IMR-90 (cell line): ENCODE measurements around the gene PDS5A. TPM values are rescaled to one million over a fixed set of nuclear protein-coding genes. Genes with fewer than 3 reads are reported as not detected.
A peak's percentile ranks its signal among the peaks of the same experiment; 100 is the strongest.

ENCODE experiments used
- ATAC-seq: fragments of 200-7000 bp; cut with Tn5 transposase; 2 replicates; pipeline ENCODE4 v1.9.1; 2020; ENCODE audit warnings: low read depth, mild to moderate bottlenecking, moderate library complexity
- BruUV-seq: library from RNA; stranded (reverse); fragments of 400-500 nt; replicated peaks from 2 replicates; lab custom pipeline; 2021; lab: Mats Ljungman, UMichigan
- CTCF ChIA-PET: fragments of 300-600 bp; formaldehyde crosslinking; extraction: SDS; loops from one replicate; lab custom pipeline; 2021; ENCODE audit warnings: antibody characterized with exemption; lab: Yijun Ruan, JAX
- POLR2A ChIA-PET: fragments of 300-600 bp; sonication (Branson Sonifier 250); formaldehyde crosslinking; loops from one replicate; lab custom pipeline; 2022; ENCODE audit warnings: antibody characterized with exemption; ENCODE audit not compliant: unreplicated experiment; lab: Charles Lee
- DNase-seq: peaks from one replicate; pipeline ENCODE4 v3.0.0; 2013
- H2AFZ ChIP-seq: replicated peaks from 2 replicates; pipeline ENCODE3; 2013; ENCODE audit warnings: low read length, mild to moderate bottlenecking; ENCODE audit not compliant: poor library complexity
- H2AK5ac ChIP-seq: 2 replicates; pipeline ENCODE4 v1.6.1; 2013; ENCODE audit warnings: low read depth, low read length, inconsistent platforms
- H2AK9ac ChIP-seq: replicated peaks from 2 replicates; pipeline ENCODE3; 2013; ENCODE audit warnings: mild to moderate bottlenecking, low read depth, low read length, moderate library complexity; ENCODE audit not compliant: poor library complexity
- H2BK120ac ChIP-seq: 2 replicates; pipeline ENCODE4 v1.6.1; 2013; ENCODE audit warnings: low read depth, low read length, inconsistent platforms
- H2BK15ac ChIP-seq: 3 replicates; pipeline ENCODE4 v1.6.1; 2013; ENCODE audit warnings: low read depth, low read length, inconsistent platforms
- H2BK20ac ChIP-seq: 2 replicates; pipeline ENCODE4 v1.6.1; 2013; ENCODE audit warnings: low read depth, mild to moderate bottlenecking, inconsistent platforms, low read length, moderate library complexity
- H2BK5ac ChIP-seq: 2 replicates; pipeline ENCODE4 v1.6.1; 2013; ENCODE audit warnings: mild to moderate bottlenecking, low read depth, low read length, inconsistent platforms; ENCODE audit not compliant: poor library complexity, severe bottlenecking
- H3K14ac ChIP-seq: replicated peaks from 2 replicates; pipeline ENCODE4 v1.6.1; 2013; ENCODE audit warnings: low read depth, low read length, inconsistent platforms
- H3K18ac ChIP-seq: 2 replicates; pipeline ENCODE4 v1.6.1; 2013; ENCODE audit warnings: low read depth, low read length, control low read depth
- H3K23ac ChIP-seq: 2 replicates; pipeline ENCODE4 v1.6.1; 2013; ENCODE audit warnings: low read depth, low read length, inconsistent platforms
- H3K27ac ChIP-seq: 2 replicates; pipeline ENCODE4 v1.5.1; 2013; ENCODE audit warnings: mild to moderate bottlenecking, control low read depth, low read length; ENCODE audit not compliant: insufficient read depth
- H3K27me3 ChIP-seq: 2 replicates; pipeline ENCODE4 v1.6.1; 2013; ENCODE audit warnings: low read length; ENCODE audit not compliant: control insufficient read depth, insufficient read depth
- H3K36me3 ChIP-seq: 2 replicates; pipeline ENCODE4 v1.6.1; 2013; ENCODE audit warnings: low read length, mixed read lengths; ENCODE audit not compliant: control insufficient read depth, insufficient read depth
- H3K4ac ChIP-seq: 2 replicates; pipeline ENCODE4 v1.6.1; 2013; ENCODE audit warnings: low read depth, low read length, inconsistent platforms
- H3K4me1 ChIP-seq: 2 replicates; pipeline ENCODE4 v1.6.1; 2013; ENCODE audit warnings: low read length, mixed read lengths; ENCODE audit not compliant: control insufficient read depth, insufficient read depth
- H3K4me2 ChIP-seq: 2 replicates; pipeline ENCODE4 v1.6.1; 2013; ENCODE audit warnings: low read depth, mild to moderate bottlenecking, control low read depth, low read length, moderate library complexity
- H3K4me3 ChIP-seq: 2 replicates; pipeline ENCODE4 v1.5.1; 2013; ENCODE audit warnings: low read depth, mild to moderate bottlenecking, control low read depth, low read length, moderate library complexity; ENCODE audit not compliant: insufficient read depth
- H3K56ac ChIP-seq: 2 replicates; pipeline ENCODE4 v1.6.1; 2013; ENCODE audit warnings: low read length, inconsistent platforms; ENCODE audit not compliant: insufficient read depth; ENCODE audit errors: extremely low read depth
- H3K79me1 ChIP-seq, 2 experiments: 2 replicates each; pipeline ENCODE4 v1.6.1; 2013; ENCODE audit warnings: low read length in 2 of 2, inconsistent platforms in 1 of 2, low read depth in 1 of 2
- H3K9ac ChIP-seq: 2 replicates; pipeline ENCODE4 v1.6.1; 2013; ENCODE audit warnings: low read depth, low read length, control low read depth
- H3K9me1 ChIP-seq: 2 replicates; pipeline ENCODE4 v1.6.1; 2013; ENCODE audit warnings: low read length, inconsistent platforms; ENCODE audit not compliant: insufficient read depth
- H3K9me3 ChIP-seq: 2 replicates; pipeline ENCODE4 v1.6.1; 2013; ENCODE audit warnings: low read length; ENCODE audit not compliant: control insufficient read depth, insufficient read depth
- H4K20me1 ChIP-seq: 2 replicates; pipeline ENCODE4 v1.6.1; 2013; ENCODE audit warnings: low read length, inconsistent platforms; ENCODE audit not compliant: insufficient read depth
- H4K5ac ChIP-seq: 2 replicates; pipeline ENCODE4 v1.6.1; 2013; ENCODE audit warnings: mild to moderate bottlenecking, low read depth, low read length, control low read depth
- H4K8ac ChIP-seq, 2 experiments: 2 replicates each; pipeline ENCODE4 v1.6.1; 2013; ENCODE audit warnings: low read depth in 2 of 2, low read length in 2 of 2, control low read depth in 1 of 2, inconsistent platforms in 1 of 2
- H4K91ac ChIP-seq: 2 replicates; pipeline ENCODE4 v1.6.1; 2013; ENCODE audit warnings: low read depth, low read length, inconsistent platforms; ENCODE audit not compliant: insufficient read depth
- MAZ ChIP-seq: IDR thresholded peaks from 2 replicates; pipeline ENCODE4 v1.6.1; 2012; ENCODE audit warnings: low read depth, mild to moderate bottlenecking, low read length, improper control_type of control experiment, moderate library complexity, borderline replicate concordance
- MXI1 ChIP-seq: IDR thresholded peaks from 2 replicates; pipeline ENCODE4 v1.6.1; 2012; ENCODE audit warnings: low read depth, mild to moderate bottlenecking, low read length, moderate library complexity, borderline replicate concordance
- WGBS, 2 experiments: methylation state at CpG; one replicate each; pipeline versions ENCODE4 v1.1.5 to v1.1.7; 2013; ENCODE audit warnings: missing lambda C conversion rate in 2 of 2; ENCODE audit not compliant: insufficient read length in 1 of 2; ENCODE audit errors: extremely low coverage in 2 of 2; 5-methylcytosine and 5-hydroxymethylcytosine counted together
- dilution Hi-C: fragments of 300-500 bp; cut with HindIII; formaldehyde crosslinking; loops from one replicate; pipeline ENCODE4 v1.14.3; 2018; ENCODE audit warnings: low sequenced_read_pairs; ENCODE audit not compliant: unreplicated experiment
- in situ Hi-C: fragments of 300-500 bp; cut with MboI; formaldehyde crosslinking; loops from 3 replicates; pipeline ENCODE4 v1.14.3; 2019; ENCODE audit warnings: low sequenced_read_pairs, inconsistent platforms, mixed read lengths
- intact Hi-C: fragments of 100-400 bp; cut with micrococcal nuclease; formaldehyde crosslinking; loops from 2 replicates; pipeline ENCODE4 v1.10.0; 2022
- polyA plus RNA-seq, 3 experiments: library from polyadenylated mRNA; depleted of rRNA; stranded (reverse); fragments of >200 nt; gene quantifications; 2 replicates each; pipeline ENCODE4 v1.2.3, GENCODE V29; 2012; ENCODE audit warnings: low replicate concordance in 1 of 3
- total RNA-seq: library from RNA; depleted of rRNA; stranded (reverse); fragments of >200 nt; gene quantifications from 2 replicates; pipeline ENCODE4 v1.2.3, GENCODE V29; 2012
- TF ChIP-seq, protein P1 (sequence below): fragments of 150-350 bp; IDR thresholded peaks from 2 replicates; pipeline ENCODE4 v1.6.1; 2016; ENCODE audit warnings: low read depth, mild to moderate bottlenecking, low read length, moderate library complexity, borderline replicate concordance

PDS5A gene
- total and polyA plus RNA-seq, 2 of the 4 experiments (the other 2 are of a cell fraction): 16.3 to 33.5 TPM

DNA sequence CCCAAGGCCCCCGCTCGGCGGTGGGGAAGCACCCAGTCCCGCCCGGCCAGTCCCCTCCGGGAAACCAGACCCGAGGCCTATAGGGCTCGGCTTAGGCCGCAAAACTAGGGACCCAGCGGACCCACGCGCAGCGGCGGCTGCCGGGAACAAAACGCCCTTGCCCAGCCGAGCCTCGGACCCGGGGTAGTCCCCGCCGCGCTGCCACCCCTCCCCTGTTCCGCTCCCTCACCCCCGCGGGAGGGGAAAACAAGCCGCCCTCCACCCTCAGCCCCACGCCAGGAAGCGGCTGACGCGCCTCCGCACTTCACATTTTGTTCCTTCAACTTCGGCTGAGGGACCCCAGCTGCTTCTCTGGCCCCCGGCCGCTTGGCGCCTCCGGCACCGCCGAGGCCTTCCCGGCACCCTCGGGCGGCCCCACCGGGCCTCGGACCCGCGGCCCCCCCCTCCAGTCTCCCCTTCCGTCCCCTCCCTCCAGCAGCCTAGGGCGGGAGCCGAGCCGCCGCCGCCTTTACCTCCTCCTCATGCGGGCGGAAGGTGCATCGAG, 694 bp downstream of the PDS5A start:
- peak overlapping the region; percentile 96 for H3K4me3 ChIP-seq
- H3K14ac ChIP-seq: no peak overlapping the region; the same call in 1 of the 2 replicates
- peak overlapping the region; percentile 82 for H2BK5ac ChIP-seq
- no TSS peak for BruUV-seq
- peak overlapping the region; percentile 95 for H2AFZ ChIP-seq
- WGBS, 2 experiments: 0% methylated on average over 12 of the region's 54 CpGs; no CpG with 5 or more reads in 1 of the 2 experiments
- peak overlapping the region; percentile 30; the same call in 1 of the 2 replicates for H3K4me2 ChIP-seq
- H2BK120ac ChIP-seq: no peak overlapping the region
- ATAC-seq (peak; percentile 27), DNase-seq (no peak)
- peak; percentile 28; the same call in 1 of the 2 replicates for TF ChIP-seq MXI1
- 0 out of 2 replicates have a peak, but pooled peaks have one; percentile 11 for TF ChIP-seq MAZ
- TF ChIP-seq, protein P1, sequence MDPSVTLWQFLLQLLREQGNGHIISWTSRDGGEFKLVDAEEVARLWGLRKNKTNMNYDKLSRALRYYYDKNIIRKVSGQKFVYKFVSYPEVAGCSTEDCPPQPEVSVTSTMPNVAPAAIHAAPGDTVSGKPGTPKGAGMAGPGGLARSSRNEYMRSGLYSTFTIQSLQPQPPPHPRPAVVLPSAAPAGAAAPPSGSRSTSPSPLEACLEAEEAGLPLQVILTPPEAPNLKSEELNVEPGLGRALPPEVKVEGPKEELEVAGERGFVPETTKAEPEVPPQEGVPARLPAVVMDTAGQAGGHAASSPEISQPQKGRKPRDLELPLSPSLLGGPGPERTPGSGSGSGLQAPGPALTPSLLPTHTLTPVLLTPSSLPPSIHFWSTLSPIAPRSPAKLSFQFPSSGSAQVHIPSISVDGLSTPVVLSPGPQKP: no peak
- no peak overlapping the region for H2BK15ac ChIP-seq
- H2AK5ac ChIP-seq: no peak overlapping the region
- peaks cover 11% of the 10 kb centered on the region for H3K36me3 ChIP-seq
- peaks cover 5% of the 10 kb centered on the region for H3K9me1 ChIP-seq
- H3K9ac ChIP-seq: peak overlapping the region; percentile 80
- peak overlapping the region; percentile 11 to 54; a peak in 2 of 4 replicates for H4K8ac ChIP-seq
- H3K4ac ChIP-seq: peak overlapping the region; percentile 36
- peak overlapping the region; percentile 21; the same call in 1 of the 2 replicates for H3K23ac ChIP-seq
- H3K79me1 ChIP-seq: peaks cover 8 to 34% of the 10 kb centered on the region in 2 experiments; a peak in 3 of 4 replicates
- no peaks in the 10 kb centered on the region for H3K27me3 ChIP-seq
- ChIA-PET CTCF (interaction anchor here (0.6 kb wide), 1 partner anchor 143 kb away, joined by 6 read pairs; no protein-coding TSS in a partner anchor), POLR2A (no interaction called here)
- peak overlapping the region; percentile 51; the same call in 1 of the 2 replicates for H3K56ac ChIP-seq
- no peaks in the 10 kb centered on the region for H3K9me3 ChIP-seq
- H3K27ac ChIP-seq: peak overlapping the region; percentile 91
- 0 out of 2 replicates have a peak overlapping the region, but pooled peaks have one; percentile 9 for H3K18ac ChIP-seq
- H3K4me1 ChIP-seq: peaks cover 2% of the 10 kb centered on the region
- in situ Hi-C loops (loop anchor here (10.0 kb wide), 1 partner anchor 512 kb away; no protein-coding TSS in a partner anchor), dilution Hi-C loops (no loop called here), intact Hi-C loops (loop anchor here (1.0 to 5.0 kb wide), 4 partner anchors 80 to 508 kb away; partner anchors contain the start of genes N4BP2 and SMIM14)
- no peak overlapping the region for H4K5ac ChIP-seq
- H4K20me1 ChIP-seq: peaks cover 24% of the 10 kb centered on the region
- H2BK20ac ChIP-seq: no peak overlapping the region
- H4K91ac ChIP-seq: peak overlapping the region; percentile 38; the same call in 1 of the 2 replicates
- peak overlapping the region; percentile 96 for H2AK9ac ChIP-seq
